Mesenchymal stem cell (in vitro differentiated cells and primary cell): ENCODE results near the gene LMOD2.

ENCODE experiments used
- DNase-seq: peaks from one replicate; pipeline ENCODE4 v3.0.0-alpha.2; 2013
- H2AFZ ChIP-seq: one replicate; pipeline ENCODE4 v1.6.1; 2013; ENCODE audit warnings: low read depth, mild to moderate bottlenecking, control low read depth, inconsistent platforms, low read length, moderate library complexity
- H2AK5ac ChIP-seq: 2 replicates; pipeline ENCODE4 v1.6.1; 2013; ENCODE audit warnings: low read length, moderate library complexity, mild to moderate bottlenecking, inconsistent platforms; ENCODE audit not compliant: severe bottlenecking
- H2BK120ac ChIP-seq: one replicate; pipeline ENCODE4 v1.6.1; 2013; ENCODE audit warnings: low read depth, mild to moderate bottlenecking, inconsistent platforms, low read length, moderate library complexity
- H2BK12ac ChIP-seq, 2 experiments: one replicate each; pipeline ENCODE4 v1.6.1; 2013; ENCODE audit warnings: inconsistent platforms in 2 of 2, low read length in 2 of 2, mild to moderate bottlenecking in 2 of 2, moderate library complexity in 2 of 2, control low read depth in 1 of 2
- H2BK15ac ChIP-seq: one replicate; pipeline ENCODE4 v1.6.1; 2013; ENCODE audit warnings: mild to moderate bottlenecking, low read depth, inconsistent platforms; ENCODE audit not compliant: poor library complexity, severe bottlenecking
- H2BK5ac ChIP-seq: 2 replicates; pipeline ENCODE4 v1.6.1; 2013; ENCODE audit warnings: low read depth, mild to moderate bottlenecking, low read length, control low read depth, inconsistent platforms; ENCODE audit not compliant: poor library complexity, severe bottlenecking
- H3K14ac ChIP-seq, 2 experiments: one replicate each; pipeline ENCODE4 v1.6.1; 2013; ENCODE audit warnings: inconsistent platforms in 2 of 2, low read length in 2 of 2, control low read depth in 1 of 2, mild to moderate bottlenecking in 1 of 2, moderate library complexity in 1 of 2
- H3K18ac ChIP-seq, 2 experiments: one replicate each; pipeline ENCODE4 v1.6.1; 2013; ENCODE audit warnings: inconsistent platforms in 2 of 2, low read length in 2 of 2, control low read depth in 1 of 2, low read depth in 1 of 2, mild to moderate bottlenecking in 1 of 2
- H3K23ac ChIP-seq, 2 experiments: one replicate each; pipeline ENCODE4 v1.6.1; 2013; ENCODE audit warnings: inconsistent platforms in 2 of 2, low read length in 2 of 2, mild to moderate bottlenecking in 2 of 2, moderate library complexity in 2 of 2, control low read depth in 1 of 2
- H3K27ac ChIP-seq: 2 replicates; pipeline ENCODE4 v1.5.1; 2013; ENCODE audit warnings: mild to moderate bottlenecking, moderate library complexity, low read length, control low read depth, inconsistent platforms; ENCODE audit not compliant: poor library complexity, severe bottlenecking
- H3K27me3 ChIP-seq, 2 experiments: 2 replicates each; pipeline versions ENCODE4 v1.6.1 to v1.7.0; 2013; ENCODE audit warnings: low read length in 2 of 2, mild to moderate bottlenecking in 2 of 2, moderate library complexity in 2 of 2, control low read depth in 1 of 2, inconsistent platforms in 1 of 2; ENCODE audit not compliant: control insufficient read depth in 1 of 2, insufficient read depth in 1 of 2
- H3K36me3 ChIP-seq, 2 experiments: 2 replicates each; pipeline versions ENCODE4 v1.6.1 to v1.7.0; 2013; ENCODE audit warnings: low read length in 2 of 2, control low read depth in 1 of 2, inconsistent platforms in 1 of 2, low read depth in 1 of 2, mild to moderate bottlenecking in 1 of 2; ENCODE audit not compliant: insufficient read depth in 2 of 2, control insufficient read depth in 1 of 2
- H3K4ac ChIP-seq, 2 experiments: one replicate each; pipeline ENCODE4 v1.6.1; 2013; ENCODE audit warnings: inconsistent platforms in 2 of 2, low read length in 2 of 2, mild to moderate bottlenecking in 2 of 2, moderate library complexity in 2 of 2, control low read depth in 1 of 2, low read depth in 1 of 2
- H3K4me1 ChIP-seq: 2 replicates; pipeline ENCODE4 v1.6.1; 2013; ENCODE audit warnings: low read depth, low read length, control low read depth; ENCODE audit not compliant: control insufficient read depth, insufficient read depth
- H3K4me2 ChIP-seq: 2 replicates; pipeline ENCODE4 v1.6.1; 2013; ENCODE audit warnings: low read length, mild to moderate bottlenecking, inconsistent platforms; ENCODE audit not compliant: poor library complexity, severe bottlenecking
- H3K4me3 ChIP-seq, 2 experiments: 2 replicates each; pipeline versions ENCODE4 v1.5.1 to v1.7.0; 2013; ENCODE audit warnings: low read length in 2 of 2, mild to moderate bottlenecking in 2 of 2, control low read depth in 1 of 2, low read depth in 1 of 2; ENCODE audit not compliant: insufficient read depth in 1 of 2
- H3K79me1 ChIP-seq: replicated peaks from 2 replicates; pipeline ENCODE4 v1.6.1; 2013; ENCODE audit warnings: mild to moderate bottlenecking, control low read depth, low read length, inconsistent platforms; ENCODE audit not compliant: poor library complexity, severe bottlenecking
- H3K9ac ChIP-seq: 2 replicates; pipeline ENCODE4 v1.7.0; 2013; ENCODE audit warnings: mild to moderate bottlenecking, low read length, moderate library complexity
- H3K9me3 ChIP-seq: 2 replicates; pipeline ENCODE4 v1.7.0; 2013; ENCODE audit warnings: mild to moderate bottlenecking, low read length; ENCODE audit not compliant: control insufficient read depth
- H4K8ac ChIP-seq: one replicate; pipeline ENCODE4 v1.6.1; 2013; ENCODE audit warnings: inconsistent platforms, mild to moderate bottlenecking, low read length, moderate library complexity
- H4K91ac ChIP-seq: one replicate; pipeline ENCODE4 v1.6.1; 2013; ENCODE audit warnings: mild to moderate bottlenecking, low read length, inconsistent platforms
- WGBS: methylation state at CpG from one replicate; pipeline ENCODE4 v1.1.7; 2013; ENCODE audit warnings: mixed read lengths; 5-methylcytosine and 5-hydroxymethylcytosine counted together

LMOD2 gene

DNA sequence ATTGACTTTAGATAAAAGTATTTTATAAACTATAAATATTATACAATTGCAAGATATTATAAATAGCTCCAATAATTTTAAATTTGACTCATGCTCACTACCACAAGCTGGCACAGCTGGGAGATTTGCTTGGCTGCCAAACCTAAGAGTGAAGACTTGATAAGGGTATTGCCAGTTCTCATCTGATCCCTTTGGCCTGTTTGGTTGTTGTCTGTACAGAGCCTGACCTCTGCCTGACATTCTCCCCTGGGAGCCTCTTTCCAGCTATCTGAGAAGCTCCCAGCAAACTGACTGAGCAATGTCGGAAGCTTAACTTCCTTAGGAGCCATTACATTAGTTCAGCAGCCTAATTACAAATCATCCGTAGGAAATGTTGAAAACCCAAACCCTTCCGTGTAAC lies 10.2 kb upstream of the LMOD2 start:
- Histone ChIP-seq H3K23ac (no peak overlapping the region), H3K4ac (no peak overlapping the region), H4K91ac (no peak overlapping the region), H3K36me3 (no peaks in the 10 kb centered on the region), H3K9me3 (no peaks in the 10 kb centered on the region), H2BK120ac (no peak overlapping the region), H3K4me1 (no peaks in the 10 kb centered on the region), H3K27me3 (no peaks in the 10 kb centered on the region), H3K9ac (no peak overlapping the region), H3K14ac (no peak overlapping the region), H3K4me3 (no peak overlapping the region), H3K18ac (no peak overlapping the region), H2BK15ac (no peak overlapping the region), H2BK12ac (no peak overlapping the region), H3K79me1 (no peaks in the 10 kb centered on the region), H4K8ac (no peak overlapping the region), H2AK5ac (no peak overlapping the region), H2BK5ac (no peak overlapping the region), H3K4me2 (no peak overlapping the region), H3K27ac (no peak overlapping the region), H2AFZ (no peak overlapping the region)
- no peak for DNase-seq
- 58% methylated on average over 3 of the region's 3 CpGs for WGBS

DNA sequence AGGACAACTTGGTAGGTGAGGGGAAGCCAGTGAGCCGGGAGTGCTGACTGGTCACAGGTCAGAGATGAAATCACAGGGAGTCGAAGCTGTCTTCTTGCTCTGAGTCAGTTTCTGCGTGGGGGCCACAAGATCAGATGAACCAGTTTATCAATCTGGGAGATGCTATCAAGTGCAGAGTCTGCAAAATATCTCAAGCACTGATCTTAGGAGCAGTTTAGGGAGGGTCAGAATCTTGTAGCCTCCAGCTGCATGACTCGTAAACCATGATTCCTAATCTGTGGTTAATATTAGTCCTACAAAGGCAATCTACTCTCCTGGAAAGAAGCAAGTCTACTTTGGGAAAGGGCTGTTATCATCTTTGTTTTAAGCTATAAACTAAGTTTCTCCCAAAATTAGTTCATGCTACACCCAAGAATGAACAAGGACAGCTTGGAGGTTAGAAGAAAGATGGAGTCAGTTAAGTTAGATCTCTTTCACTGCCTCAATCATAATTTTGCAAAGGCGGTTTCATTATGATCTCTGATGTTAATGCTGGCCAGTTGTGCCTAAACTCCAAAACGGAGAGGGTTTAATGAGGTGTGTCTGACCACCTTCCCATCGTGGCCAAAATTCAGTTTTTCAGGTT lies 8.4 kb upstream of the LMOD2 start:
- Histone ChIP-seq H2AK5ac (no peak overlapping the region), H3K23ac (no peak overlapping the region), H2AFZ (no peak overlapping the region), H2BK12ac (no peak overlapping the region), H3K9ac (no peak overlapping the region), H3K36me3 (no peaks in the 10 kb centered on the region), H3K9me3 (no peaks in the 10 kb centered on the region), H3K4me2 (no peak overlapping the region), H3K14ac (no peak overlapping the region), H3K18ac (no peak overlapping the region), H3K4me3 (no peak overlapping the region), H4K8ac (no peak overlapping the region), H3K79me1 (no peaks in the 10 kb centered on the region), H2BK120ac (no peak overlapping the region), H4K91ac (no peak overlapping the region), H2BK15ac (no peak overlapping the region), H3K4ac (no peak overlapping the region), H3K27ac (no peak overlapping the region), H2BK5ac (no peak overlapping the region), H3K4me1 (no peaks in the 10 kb centered on the region), H3K27me3 (no peaks in the 10 kb centered on the region)
- DNase-seq, result no peak
- WGBS, result 66% methylated on average over 7 of the region's 7 CpGs

DNA sequence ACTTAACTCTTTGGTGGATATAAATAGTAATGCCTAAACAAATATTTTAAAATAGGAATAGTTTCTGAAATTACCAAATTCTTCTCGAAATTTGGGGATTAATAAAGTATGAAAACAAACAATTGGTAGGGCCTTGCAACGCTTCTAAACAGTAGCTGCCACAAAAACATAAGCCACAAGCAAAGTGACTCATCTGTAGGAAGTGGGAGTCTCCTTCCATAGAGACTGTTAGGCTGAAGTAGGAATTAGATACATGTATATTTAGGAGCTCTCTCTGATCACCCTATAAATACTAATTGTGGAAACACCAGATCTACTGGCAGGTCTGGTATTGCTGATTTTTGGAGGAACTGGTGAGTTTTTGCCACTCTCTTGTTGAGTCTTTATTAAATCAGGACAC lies 5.7 kb upstream of the LMOD2 start:
- Histone ChIP-seq H3K18ac (no peak overlapping the region), H2BK5ac (no peak overlapping the region), H4K8ac (no peak overlapping the region), H2AK5ac (no peak overlapping the region), H3K9me3 (no peaks in the 10 kb centered on the region), H3K4me1 (no peaks in the 10 kb centered on the region), H3K36me3 (no peaks in the 10 kb centered on the region), H2AFZ (no peak overlapping the region), H2BK120ac (no peak overlapping the region), H2BK12ac (no peak overlapping the region), H2BK15ac (no peak overlapping the region), H3K4me3 (no peak overlapping the region), H3K27me3 (no peaks in the 10 kb centered on the region), H3K79me1 (no peaks in the 10 kb centered on the region), H3K9ac (no peak overlapping the region), H3K23ac (no peak overlapping the region), H3K27ac (no peak overlapping the region), H3K14ac (no peak overlapping the region), H3K4me2 (no peak overlapping the region), H3K4ac (no peak overlapping the region), H4K91ac (no peak overlapping the region)
- peak; percentile 58 for DNase-seq
- WGBS, result no CpG with 5 or more reads among the region's 2 CpGs

DNA sequence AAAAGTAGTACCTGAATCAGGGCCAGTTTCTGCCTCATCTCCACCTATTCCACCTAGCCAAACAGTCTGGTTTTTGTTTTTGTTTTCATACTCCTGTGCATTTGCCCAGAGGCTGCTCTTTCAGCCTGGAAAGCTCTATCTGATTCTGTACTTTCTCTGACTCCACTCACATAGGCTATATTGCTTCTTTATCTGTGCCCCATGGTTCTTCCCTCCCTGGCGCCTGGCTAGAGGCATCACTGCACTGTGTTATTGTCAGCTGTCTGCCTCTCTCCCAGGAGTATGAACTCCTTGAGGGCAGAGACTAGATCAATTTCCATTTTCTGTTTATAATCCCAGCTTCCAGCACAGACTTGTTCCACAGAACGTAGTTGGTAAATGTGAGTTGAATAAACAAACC lies 5.1 kb upstream of the LMOD2 start:
- Histone ChIP-seq H4K8ac (peak overlapping the region; percentile 69), H3K23ac (no peak overlapping the region), H3K18ac (no peak overlapping the region), H3K4me1 (no peaks in the 10 kb centered on the region), H4K91ac (no peak overlapping the region), H3K9ac (no peak overlapping the region), H2BK120ac (no peak overlapping the region), H3K27me3 (no peaks in the 10 kb centered on the region), H3K4me2 (no peak overlapping the region), H3K4me3 (no peak overlapping the region), H3K27ac (no peak overlapping the region), H2BK5ac (no peak overlapping the region), H3K36me3 (no peaks in the 10 kb centered on the region), H3K14ac (no peak overlapping the region), H2BK15ac (no peak overlapping the region), H2AK5ac (no peak overlapping the region), H3K79me1 (no peaks in the 10 kb centered on the region), H3K9me3 (no peaks in the 10 kb centered on the region), H3K4ac (peak overlapping the region in 1 of 2 experiments; percentile 4), H2AFZ (peak overlapping the region; percentile 69), H2BK12ac (peak overlapping the region in 1 of 2 experiments; percentile 89)
- WGBS, result 82% methylated on average over 1 of the region's 2 CpGs
- no peak for DNase-seq
